Measurements from ENCODE around the gene LPIN1. TPM values are rescaled to one million over a fixed set of nuclear protein-coding genes. Genes with fewer than 3 reads are reported as not detected.
A peak's percentile ranks its signal among the peaks of the same experiment; 100 is the strongest.

Gene LPIN1
- polyA plus RNA-seq, 1 donor: 30.8 TPM

- DNase-seq: no peak
Measured at GRCh38 chr2:11784280-11784679, 37.8 kb downstream of the LPIN1 start.

GRCh38 chr2:11784747-11785610, 38.5 kb downstream of the LPIN1 start:
- DNase-seq: peak; percentile 50

- no peak for DNase-seq
Measured at GRCh38 chr2:11785611-11785940, 39.1 kb downstream of the LPIN1 start.

DNA sequence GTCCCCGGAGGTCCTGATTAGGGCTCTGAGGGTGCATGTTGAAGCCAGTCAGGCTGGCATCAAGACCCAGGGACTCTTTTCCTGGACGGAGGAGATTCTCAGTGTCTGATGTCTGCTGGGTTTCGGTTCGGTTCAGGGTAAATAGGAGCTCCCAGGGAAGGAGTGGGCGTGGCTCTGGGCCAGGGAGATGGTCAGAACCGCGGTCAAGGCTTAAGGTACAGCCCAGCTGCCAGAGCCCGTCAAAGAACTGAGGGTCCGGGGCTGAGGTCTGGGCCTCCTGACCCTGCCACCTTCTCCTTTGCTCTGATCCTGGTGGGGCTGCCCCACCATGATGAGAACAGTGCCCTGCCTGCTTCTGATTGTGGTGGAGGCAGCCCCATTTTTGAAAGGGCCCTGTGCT, 39.8 kb downstream of the LPIN1 start:
- no peak for DNase-seq

GRCh38 chr2:11786592-11786991, 40.2 kb downstream of the LPIN1 start:
- no peak for DNase-seq

DNA sequence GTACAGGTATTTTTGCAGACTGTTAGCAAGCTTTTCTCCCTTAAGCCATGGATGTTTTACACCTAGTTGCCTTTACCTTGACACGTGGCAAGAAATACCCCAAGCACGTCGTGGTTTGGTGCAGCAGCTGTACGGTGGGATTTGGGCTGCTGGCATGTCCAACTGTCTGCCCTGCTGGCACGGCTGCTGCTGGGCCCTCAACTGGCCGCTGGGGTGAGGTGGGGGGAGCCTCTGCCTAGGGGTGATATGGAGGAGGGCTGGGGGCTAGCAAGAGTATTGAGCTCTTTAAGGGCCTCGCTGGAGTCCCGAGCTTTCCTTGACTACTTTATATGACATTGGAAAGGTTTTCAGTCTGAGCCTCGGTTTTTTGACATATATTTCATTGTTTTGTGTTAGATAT, 41.6 kb downstream of the LPIN1 start:
- no peak for DNase-seq

GRCh38 chr2:11788461-11789124, 42.2 kb downstream of the LPIN1 start:
- no peak for DNase-seq

- no peak for DNase-seq
Measured at GRCh38 chr2:11789243-11789642, 42.8 kb downstream of the LPIN1 start.

GRCh38 chr2:11790228-11790627, 43.8 kb downstream of the LPIN1 start:
- DNase-seq: no peak

- DNase-seq: no peak
Measured at GRCh38 chr2:11795590-11795989, 49.2 kb downstream of the LPIN1 start.

- DNase-seq: no peak
Measured at GRCh38 chr2:11796190-11797171, 50.0 kb downstream of the LPIN1 start.

DNA sequence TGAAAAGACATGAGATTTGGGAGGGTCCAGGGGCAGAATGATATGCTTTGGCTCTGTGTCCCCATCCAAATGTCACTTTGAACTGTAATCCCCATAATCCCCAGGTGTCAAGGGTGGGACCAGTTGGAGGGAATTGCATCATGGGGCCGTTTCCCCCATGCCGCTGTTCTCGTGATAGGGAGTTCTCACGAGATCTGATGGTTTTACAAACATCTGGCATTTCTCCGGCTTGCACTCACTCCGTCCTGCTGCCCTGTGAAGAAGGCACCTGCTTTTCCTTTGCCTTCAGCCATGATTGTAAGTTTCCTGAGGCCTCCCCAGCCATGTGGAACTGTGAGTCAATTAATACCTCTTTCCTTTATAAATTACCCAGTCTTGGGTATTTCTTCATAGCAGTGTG, 51.4 kb downstream of the LPIN1 start:
- DNase-seq: no peak

DNA sequence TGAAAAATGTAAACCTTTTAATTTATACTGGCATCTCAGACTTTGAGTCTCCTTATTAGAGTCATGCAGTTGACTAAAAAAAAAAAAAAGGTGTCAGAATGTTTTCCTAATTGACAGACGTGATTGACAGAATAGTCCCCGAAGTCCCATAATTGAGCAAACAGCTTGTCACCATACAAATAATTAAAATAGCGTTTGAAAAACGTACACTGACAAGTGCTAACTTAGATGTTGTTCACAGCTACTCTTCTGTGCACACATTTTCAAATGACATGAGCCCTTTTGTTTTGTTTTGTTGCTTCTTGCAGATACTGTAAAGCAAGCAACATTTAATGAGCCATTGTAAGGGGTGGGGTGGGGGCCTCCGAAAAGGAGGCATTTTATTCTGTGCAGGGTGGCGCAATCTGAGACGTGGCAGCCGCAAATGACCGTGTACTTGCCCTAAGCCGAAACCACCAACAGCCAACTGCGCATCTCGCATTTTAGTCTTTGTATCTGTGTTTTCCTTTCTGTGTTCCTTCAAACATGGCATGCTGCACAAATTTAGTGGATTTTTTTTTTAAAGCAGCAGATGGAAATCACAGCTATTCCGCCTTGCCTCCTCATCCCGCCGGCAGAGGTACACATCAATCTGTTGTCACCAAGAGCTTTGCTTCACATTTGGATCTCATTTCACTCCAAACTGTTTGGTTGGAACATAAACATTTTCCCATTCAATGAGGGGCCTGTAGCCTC, 52.4 kb downstream of the LPIN1 start:
- no peak for DNase-seq

DNA sequence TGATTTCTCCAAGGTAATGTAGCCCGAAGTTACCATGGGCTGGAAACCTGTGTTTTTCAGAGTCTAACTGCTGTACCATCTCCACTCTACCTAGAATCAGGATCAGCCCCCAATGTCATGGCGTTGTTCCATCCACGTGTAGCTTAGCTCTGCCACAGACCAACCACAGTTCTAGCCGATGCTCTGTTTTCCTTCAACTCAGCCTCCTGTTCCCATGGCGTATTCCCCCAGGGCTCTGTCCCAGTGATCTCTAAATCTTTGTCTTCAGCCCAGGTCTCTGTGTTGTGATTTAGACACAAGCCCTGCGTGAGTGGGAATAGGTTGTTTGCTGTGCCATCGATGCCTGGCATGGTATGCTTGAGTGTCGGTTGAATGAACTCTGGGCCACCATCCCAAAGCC, 53.4 kb downstream of the LPIN1 start:
- DNase-seq: no peak

DNA sequence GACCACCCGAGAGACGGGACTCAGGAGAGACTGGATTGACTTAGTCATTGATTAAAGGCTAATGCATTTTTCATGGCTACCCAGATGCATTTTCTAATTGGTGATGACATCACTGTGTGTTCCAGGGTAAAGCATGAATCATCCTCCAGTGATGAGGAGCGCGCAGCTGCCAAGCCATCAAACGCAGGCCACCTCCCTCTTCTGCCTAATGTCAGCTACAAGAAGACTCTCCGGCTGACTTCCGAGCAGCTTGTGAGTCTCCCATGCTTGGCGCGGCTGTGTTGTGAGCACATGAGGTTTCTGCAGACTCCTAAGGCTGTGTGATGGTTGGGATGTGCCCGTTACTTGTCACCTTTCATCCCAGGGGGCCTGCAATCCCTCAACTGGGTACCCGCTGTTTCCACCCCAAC, 56.4 kb downstream of the LPIN1 start:
- DNase-seq: no peak

DNA sequence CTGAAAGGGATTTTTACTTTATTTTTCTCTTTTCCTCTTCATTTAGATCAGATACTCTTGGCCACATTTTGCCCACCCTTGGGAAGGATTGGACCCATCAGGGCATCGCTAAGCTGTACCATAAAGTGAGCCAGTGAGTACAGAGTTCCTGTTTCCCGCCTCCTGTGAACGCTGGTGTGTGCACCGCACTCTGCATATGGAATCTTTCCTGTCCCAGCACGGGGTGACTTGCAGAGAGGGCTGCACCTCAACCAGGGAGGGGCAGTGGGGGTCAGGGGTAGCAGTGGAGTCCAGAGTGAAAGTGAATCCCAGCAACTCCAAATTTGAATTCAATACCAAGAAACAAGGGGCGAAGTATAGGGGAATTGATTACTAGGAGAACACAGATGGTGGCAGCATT, 58.6 kb downstream of the LPIN1 start:
- no peak for DNase-seq

DNA sequence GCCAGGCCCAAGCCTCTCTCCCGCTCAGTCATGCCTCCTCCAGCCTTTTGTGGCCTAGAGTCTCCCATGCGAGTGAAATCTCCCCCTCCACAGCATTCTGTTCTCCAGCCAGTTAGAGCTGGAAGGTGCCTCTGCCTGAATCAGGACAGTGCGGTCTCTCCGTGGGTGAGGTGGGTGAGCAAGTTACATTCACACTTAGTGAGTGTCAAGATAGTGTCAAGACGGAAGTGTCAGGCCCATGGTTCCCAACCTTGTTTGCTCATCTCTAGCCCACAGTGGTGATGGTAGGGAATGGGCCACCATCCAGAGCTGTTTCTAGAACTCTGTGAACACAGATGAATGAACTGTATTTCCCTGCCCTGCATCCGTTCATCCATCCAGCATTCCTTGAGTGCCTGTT, 59.5 kb downstream of the LPIN1 start:
- DNase-seq: no peak

DNA sequence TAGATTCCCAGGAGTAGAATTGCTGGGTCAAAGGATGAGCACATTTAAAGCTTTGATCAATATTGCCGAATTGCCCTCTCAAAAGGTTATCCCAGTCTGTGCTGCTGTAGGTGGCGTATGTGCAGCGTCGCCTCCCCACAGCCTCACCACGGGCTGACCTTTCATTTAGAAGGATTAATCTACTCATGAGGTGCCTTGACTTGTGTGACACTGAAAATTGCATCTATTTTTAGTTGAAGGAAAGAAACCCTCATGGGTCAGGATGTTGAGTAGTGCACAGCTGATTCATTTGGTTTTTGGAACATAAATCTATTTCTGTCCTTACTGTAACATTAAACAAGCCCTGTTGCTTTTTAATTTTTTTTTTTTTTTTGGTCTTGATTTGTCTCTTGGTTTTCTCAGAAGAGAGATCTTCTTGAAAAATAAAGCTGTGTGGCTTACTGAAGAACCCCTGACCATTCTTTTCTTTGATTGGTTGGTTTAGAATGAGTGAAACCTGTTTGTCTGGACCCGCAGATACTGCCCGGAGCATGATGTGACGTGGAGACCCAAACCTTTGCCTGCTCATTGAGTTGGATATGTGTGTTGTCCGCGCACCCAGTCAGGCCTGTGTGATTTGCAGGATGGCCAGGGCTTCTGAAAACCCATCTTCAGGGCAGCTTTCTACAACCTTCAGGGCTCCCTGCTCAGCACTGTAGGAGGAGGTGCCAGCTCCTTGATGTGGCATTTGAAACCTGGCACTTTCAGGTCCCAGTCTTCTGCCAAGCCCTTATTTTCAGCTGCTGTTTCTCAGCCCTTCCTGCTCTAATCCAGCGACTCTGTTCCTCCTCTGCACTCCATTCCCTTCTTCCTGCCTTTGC, 61.0 kb downstream of the LPIN1 start:
- DNase-seq: no peak

DNA sequence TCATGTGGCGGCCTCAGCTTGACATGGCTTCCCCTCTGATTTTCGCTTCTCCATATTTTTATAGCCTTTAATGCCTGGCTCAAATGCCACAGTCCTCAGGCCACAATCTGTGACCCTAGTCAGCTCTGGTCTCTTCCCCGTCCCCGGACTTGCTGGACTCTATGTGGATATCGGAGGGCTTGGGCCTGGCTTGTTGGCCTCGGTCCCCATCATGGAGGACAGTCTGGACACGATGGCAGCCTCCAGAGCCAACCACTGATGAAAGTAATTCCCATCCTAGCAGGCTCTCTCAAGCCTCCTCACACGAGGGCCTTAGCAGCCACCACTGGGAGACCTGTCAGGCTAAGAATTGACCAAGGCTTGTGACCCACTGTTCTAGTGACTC, 61.6 kb downstream of the LPIN1 start:
- DNase-seq: no peak

GRCh38 chr2:11809586-11810236, 63.3 kb downstream of the LPIN1 start:
- no peak for DNase-seq

Measured in left kidney (tissue), 2 donors.